HepG2 (cell line): ENCODE data around the gene ZNF284. TPM values are rescaled to one million over a fixed set of nuclear protein-coding genes. Genes with fewer than 3 reads are reported as not detected.

ENCODE experiments used
- ELF4 ChIP-seq: sonication (generic); formaldehyde crosslinking; IDR thresholded peaks from 2 replicates; pipeline ENCODE4 v1.5.0; 2020; ENCODE audit warnings: missing genetic modification reagents, mild to moderate bottlenecking, moderate library complexity, borderline replicate concordance
- FLYWCH1 ChIP-seq: sonication (generic); formaldehyde crosslinking; IDR thresholded peaks from 2 replicates; pipeline ENCODE4 v1.8.1; 2023; ENCODE audit warnings: mild to moderate bottlenecking, missing genetic modification reagents
- HNRNPL ChIP-seq: fragments of 200-400 bp; formaldehyde crosslinking; IDR thresholded peaks from 2 replicates; pipeline ENCODE4 v1.6.1; 2017; ENCODE audit warnings: mild to moderate bottlenecking, low read depth, low read length
- MATR3 ChIP-seq: sonication (generic); formaldehyde crosslinking; IDR thresholded peaks from 2 replicates; pipeline ENCODE4 v1.4.0; 2020; ENCODE audit warnings: missing genetic modification reagents
- MEIS2 ChIP-seq: sonication (generic); formaldehyde crosslinking; IDR thresholded peaks from 2 replicates; pipeline ENCODE4 v1.9.0; 2021; ENCODE audit warnings: mild to moderate bottlenecking, missing genetic modification reagents
- MIER2 ChIP-seq: IDR thresholded peaks from 2 replicates; pipeline ENCODE4 v1.6.1; 2016; ENCODE audit warnings: missing biosample characterization, missing genetic modification reagents
- NR1H2 ChIP-seq: sonication (generic); formaldehyde crosslinking; IDR thresholded peaks from 2 replicates; pipeline ENCODE4 v1.8.1; 2022; ENCODE audit warnings: low read depth, missing genetic modification reagents, borderline replicate concordance
- NR2F6 ChIP-seq, 2 experiments: IDR thresholded peaks; 2 replicates each; pipeline ENCODE4 v1.6.1; 2016; ENCODE audit warnings: antibody characterized with exemption in 1 of 2, mild to moderate bottlenecking in 1 of 2
- PCBP2 ChIP-seq: fragments of 200-400 bp; formaldehyde crosslinking; optimal IDR thresholded peaks from 2 replicates; pipeline ENCODE3; 2018; ENCODE audit warnings: low read length, low read depth; ENCODE audit not compliant: poor library complexity, severe bottlenecking
- SIN3A ChIP-seq: IDR thresholded peaks from 2 replicates; pipeline ENCODE4 v1.6.1; 2011; ENCODE audit warnings: low read depth, mild to moderate bottlenecking, control low read depth, low read length, borderline replicate concordance
- SIN3B ChIP-seq: fragments of 150-350 bp; IDR thresholded peaks from 2 replicates; pipeline ENCODE4 v1.6.1; 2014; ENCODE audit warnings: low read length
- STAT5B ChIP-seq: sonication (generic); formaldehyde crosslinking; IDR thresholded peaks from 2 replicates; pipeline ENCODE4 v1.4.0; 2020; ENCODE audit warnings: missing genetic modification reagents
- ZFP82 ChIP-seq: sonication (generic); formaldehyde crosslinking; IDR thresholded peaks from 2 replicates; pipeline ENCODE4 v1.5.1; 2020; ENCODE audit warnings: mild to moderate bottlenecking, missing genetic modification reagents, borderline replicate concordance
- ZIK1 ChIP-seq: sonication (generic); formaldehyde crosslinking; IDR thresholded peaks from 2 replicates; pipeline ENCODE4 v1.5.0; 2020; ENCODE audit warnings: mild to moderate bottlenecking, low read depth, missing genetic modification reagents, borderline replicate concordance
- ZNF24 ChIP-seq: fragments of 450-650 bp; IDR thresholded peaks from 2 replicates; pipeline ENCODE4 v1.6.1; 2017; ENCODE audit warnings: antibody characterized with exemption, mild to moderate bottlenecking
- ZNF546 ChIP-seq: sonication (generic); formaldehyde crosslinking; conservative IDR thresholded peaks from 2 replicates; pipeline ENCODE4 v1.8.1; 2023; ENCODE audit warnings: mild to moderate bottlenecking, missing genetic modification reagents
- ZNF839 ChIP-seq: sonication (generic); formaldehyde crosslinking; IDR thresholded peaks from 2 replicates; pipeline ENCODE4 v1.4.0; 2020; ENCODE audit warnings: missing genetic modification reagents, mild to moderate bottlenecking, borderline replicate concordance
- ZSCAN12 ChIP-seq: sonication (generic); formaldehyde crosslinking; IDR thresholded peaks from 2 replicates; pipeline ENCODE4 v1.9.0; 2021; ENCODE audit warnings: mild to moderate bottlenecking, missing genetic modification reagents
- polyA plus RNA-seq, 8 experiments: library from polyadenylated mRNA; depleted of rRNA in 3 of 8; stranded (reverse) in 7 of 8; unstranded in 1 of 8; fragments of >200 nt; fragmentation: Illumina TruSeq in 4 of 8; extraction: Trizol in 4 of 8; gene quantifications; 2 replicates each; pipeline versions ENCODE4 v1.2.1 to v1.2.3, GENCODE V29; 2011 to 2016; ENCODE audit warnings: low read depth in 4 of 8, missing spikeins in 1 of 8, mixed read lengths in 1 of 8; ENCODE audit not compliant: insufficient read depth in 1 of 8
- total RNA-seq, 5 experiments: library from RNA; depleted of rRNA; stranded (reverse); fragments of >200 nt; fragmentation: Illumina TruSeq; extraction: Trizol; gene quantifications; 2 replicates each; pipeline ENCODE4 v1.2.3, GENCODE V29; 2016; ENCODE audit warnings: low read depth in 1 of 5
- TF ChIP-seq, protein P1 (sequence below): sonication (generic); formaldehyde crosslinking; IDR thresholded peaks from 2 replicates; pipeline ENCODE4 v1.4.0; 2020; ENCODE audit warnings: missing genetic modification reagents, borderline replicate concordance
- TF ChIP-seq, protein P2 (sequence below): sonication (generic); formaldehyde crosslinking; IDR thresholded peaks from 2 replicates; pipeline ENCODE4 v1.5.1; 2020; ENCODE audit warnings: missing genetic modification reagents, mild to moderate bottlenecking, borderline replicate concordance
- TF ChIP-seq, protein P3 (sequence below): sonication (generic); formaldehyde crosslinking; IDR thresholded peaks from 2 replicates; pipeline ENCODE4 v1.5.1; 2020; ENCODE audit warnings: missing genetic modification reagents, mild to moderate bottlenecking, borderline replicate concordance
- TF ChIP-seq, protein P4 (sequence below): sonication (generic); formaldehyde crosslinking; IDR thresholded peaks from 2 replicates; pipeline ENCODE4 v1.5.0; 2020; ENCODE audit warnings: missing genetic modification reagents, mild to moderate bottlenecking, borderline replicate concordance

The ZNF284 gene
- total and polyA plus RNA-seq, 2 of the 13 experiments (the other 11 are each of a cell fraction or from before 2014, with no cell fraction given) = 1.2 to 2.3 TPM

DNA sequence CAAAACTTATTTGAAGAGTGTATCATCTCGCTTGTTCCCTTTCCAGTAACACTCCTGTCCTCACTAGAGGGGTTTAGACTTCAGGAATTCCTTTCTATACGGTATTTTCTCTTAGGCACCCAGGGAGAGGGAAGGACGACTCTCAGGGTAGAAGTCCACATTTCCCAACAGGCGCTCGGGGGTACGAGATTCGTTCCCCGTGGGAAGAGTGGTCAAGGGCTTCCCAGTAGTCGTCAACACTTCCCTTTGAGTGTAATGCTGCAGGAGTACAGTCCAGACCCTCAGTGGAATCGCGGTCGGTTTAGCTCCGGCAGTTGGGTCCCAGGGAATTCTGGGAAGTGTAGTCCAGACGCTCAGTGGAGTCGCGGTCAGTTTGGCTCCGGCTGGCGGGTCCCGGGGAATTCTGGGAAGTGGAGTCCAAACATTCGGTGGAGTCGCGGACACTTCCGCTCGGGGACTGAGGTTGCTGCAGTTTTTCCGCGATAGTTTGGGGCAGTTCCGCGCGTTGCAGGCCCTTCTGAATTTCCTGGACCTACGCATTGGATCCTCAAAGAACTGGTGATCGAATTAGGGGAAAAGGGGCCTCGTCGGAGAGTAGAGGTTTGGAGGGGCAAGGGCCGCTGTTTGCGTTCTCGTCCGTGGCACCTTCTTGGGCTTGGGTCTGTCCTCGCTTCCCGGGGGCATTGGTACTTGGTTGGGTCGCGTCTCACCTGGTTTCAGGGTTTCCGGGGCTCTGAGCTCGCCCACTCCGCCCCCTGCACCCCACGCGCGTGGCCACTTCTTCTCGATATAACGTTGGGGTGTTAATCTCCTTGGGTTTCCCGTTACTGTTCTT, 22.2 kb downstream of the ZNF284 start, which contains the start of gene ZNF224 (continued):
- TF ChIP-seq, protein P1, sequence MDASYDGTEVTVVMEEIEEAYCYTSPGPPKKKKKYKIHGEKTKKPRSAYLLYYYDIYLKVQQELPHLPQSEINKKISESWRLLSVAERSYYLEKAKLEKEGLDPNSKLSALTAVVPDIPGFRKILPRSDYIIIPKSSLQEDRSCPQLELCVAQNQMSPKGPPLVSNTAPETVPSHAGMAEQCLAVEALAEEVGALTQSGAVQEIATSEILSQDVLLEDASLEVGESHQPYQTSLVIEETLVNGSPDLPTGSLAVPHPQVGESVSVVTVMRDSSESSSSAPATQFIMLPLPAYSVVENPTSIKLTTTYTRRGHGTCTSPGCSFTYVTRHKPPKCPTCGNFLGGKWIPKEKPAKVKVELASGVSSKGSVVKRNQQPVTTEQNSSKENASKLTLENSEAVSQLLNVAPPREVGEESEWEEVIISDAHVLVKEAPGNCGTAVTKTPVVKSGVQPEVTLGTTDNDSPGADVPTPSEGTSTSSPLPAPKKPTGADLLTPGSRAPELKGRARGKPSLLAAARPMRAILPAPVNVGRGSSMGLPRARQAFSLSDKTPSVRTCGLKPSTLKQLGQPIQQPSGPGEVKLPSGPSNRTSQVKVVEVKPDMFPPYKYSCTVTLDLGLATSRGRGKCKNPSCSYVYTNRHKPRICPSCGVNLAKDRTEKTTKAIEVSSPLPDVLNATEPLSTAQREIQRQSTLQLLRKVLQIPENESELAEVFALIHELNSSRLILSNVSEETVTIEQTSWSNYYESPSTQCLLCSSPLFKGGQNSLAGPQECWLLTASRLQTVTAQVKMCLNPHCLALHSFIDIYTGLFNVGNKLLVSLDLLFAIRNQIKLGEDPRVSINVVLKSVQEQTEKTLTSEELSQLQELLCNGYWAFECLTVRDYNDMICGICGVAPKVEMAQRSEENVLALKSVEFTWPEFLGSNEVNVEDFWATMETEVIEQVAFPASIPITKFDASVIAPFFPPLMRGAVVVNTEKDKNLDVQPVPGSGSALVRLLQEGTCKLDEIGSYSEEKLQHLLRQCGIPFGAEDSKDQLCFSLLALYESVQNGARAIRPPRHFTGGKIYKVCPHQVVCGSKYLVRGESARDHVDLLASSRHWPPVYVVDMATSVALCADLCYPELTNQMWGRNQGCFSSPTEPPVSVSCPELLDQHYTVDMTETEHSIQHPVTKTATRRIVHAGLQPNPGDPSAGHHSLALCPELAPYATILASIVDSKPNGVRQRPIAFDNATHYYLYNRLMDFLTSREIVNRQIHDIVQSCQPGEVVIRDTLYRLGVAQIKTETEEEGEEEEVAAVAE (CRISPR knock-in tag) = 0 out of 2 replicates have a peak, but pooled peaks have one; percentile 57
- TF ChIP-seq ZNF546 (CRISPR knock-in tag) (no peak), ZIK1 (CRISPR knock-in tag) (no peak), ZFP82 (CRISPR knock-in tag) (peak; percentile 31; the same call in 1 of the 2 replicates), MIER2 (CRISPR knock-in tag) (no peak), HNRNPL (no peak), FLYWCH1 (CRISPR knock-in tag) (no peak), STAT5B (CRISPR knock-in tag) (no peak), ZSCAN12 (0 out of 2 replicates have a peak, but pooled peaks have one; percentile 66), SIN3A (peak; percentile 92; the same call in 1 of the 2 replicates), ZNF24 (no peak), ELF4 (CRISPR knock-in tag) (no peak), MATR3 (CRISPR knock-in tag) (no peak), PCBP2 (no peak), ZNF839 (CRISPR knock-in tag) (no peak), MEIS2 (peak; percentile 59; the same call in 1 of the 2 replicates), NR1H2 (no peak), SIN3B (no peak), NR2F6 (IDR thresholded peaks at IDR 0.05) (no peak), NR2F6 (CRISPR knock-in tag; IDR thresholded peaks at IDR 0.05) (no peak)
- TF ChIP-seq, protein P2, sequence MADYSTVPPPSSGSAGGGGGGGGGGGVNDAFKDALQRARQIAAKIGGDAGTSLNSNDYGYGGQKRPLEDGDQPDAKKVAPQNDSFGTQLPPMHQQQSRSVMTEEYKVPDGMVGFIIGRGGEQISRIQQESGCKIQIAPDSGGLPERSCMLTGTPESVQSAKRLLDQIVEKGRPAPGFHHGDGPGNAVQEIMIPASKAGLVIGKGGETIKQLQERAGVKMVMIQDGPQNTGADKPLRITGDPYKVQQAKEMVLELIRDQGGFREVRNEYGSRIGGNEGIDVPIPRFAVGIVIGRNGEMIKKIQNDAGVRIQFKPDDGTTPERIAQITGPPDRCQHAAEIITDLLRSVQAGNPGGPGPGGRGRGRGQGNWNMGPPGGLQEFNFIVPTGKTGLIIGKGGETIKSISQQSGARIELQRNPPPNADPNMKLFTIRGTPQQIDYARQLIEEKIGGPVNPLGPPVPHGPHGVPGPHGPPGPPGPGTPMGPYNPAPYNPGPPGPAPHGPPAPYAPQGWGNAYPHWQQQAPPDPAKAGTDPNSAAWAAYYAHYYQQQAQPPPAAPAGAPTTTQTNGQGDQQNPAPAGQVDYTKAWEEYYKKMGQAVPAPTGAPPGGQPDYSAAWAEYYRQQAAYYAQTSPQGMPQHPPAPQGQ = no peak
- TF ChIP-seq, protein P3, sequence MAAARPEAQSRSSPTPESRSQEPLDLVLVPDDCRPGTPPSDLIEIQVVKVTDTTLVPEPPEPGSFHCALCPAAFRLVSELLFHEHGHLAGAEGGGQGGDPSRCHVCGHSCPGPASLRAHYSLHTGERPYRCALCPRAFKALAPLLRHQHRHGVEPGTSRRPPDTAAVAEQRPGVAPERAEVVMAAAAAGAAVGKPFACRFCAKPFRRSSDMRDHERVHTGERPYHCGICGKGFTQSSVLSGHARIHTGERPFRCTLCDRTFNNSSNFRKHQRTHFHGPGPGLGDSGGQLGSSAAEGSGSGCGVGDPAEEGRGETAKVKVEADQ (CRISPR knock-in tag) = no peak
- TF ChIP-seq, protein P4, sequence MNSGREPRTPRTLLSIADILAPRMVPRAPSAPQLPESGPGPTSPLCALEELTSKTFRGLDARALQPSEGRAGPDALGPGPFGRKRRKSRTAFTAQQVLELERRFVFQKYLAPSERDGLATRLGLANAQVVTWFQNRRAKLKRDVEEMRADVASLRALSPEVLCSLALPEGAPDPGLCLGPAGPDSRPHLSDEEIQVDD (CRISPR knock-in tag) = no peak
